HG02610 (cell line): Measurements from ENCODE around the gene SLC25A13.
A peak's percentile ranks its signal among the peaks of the same experiment; 100 is the strongest.
"Not testable (repeated sequence)": the region's sequence is repeated elsewhere in the genome, so short reads cannot be mapped to it uniquely, and the experiment has no call there.

Source experiments
- ATAC-seq: cut with Tn5 transposase; IDR thresholded peaks from one replicate; pipeline ENCODE4 v1.9.1; 2021; ENCODE audit warnings: mild to moderate bottlenecking, moderate library complexity; ENCODE audit not compliant: unreplicated experiment

SLC25A13 gene

GRCh38 chr7:96173781-96174180, 148.1 kb downstream of the SLC25A13 start:
- no peak for ATAC-seq

DNA sequence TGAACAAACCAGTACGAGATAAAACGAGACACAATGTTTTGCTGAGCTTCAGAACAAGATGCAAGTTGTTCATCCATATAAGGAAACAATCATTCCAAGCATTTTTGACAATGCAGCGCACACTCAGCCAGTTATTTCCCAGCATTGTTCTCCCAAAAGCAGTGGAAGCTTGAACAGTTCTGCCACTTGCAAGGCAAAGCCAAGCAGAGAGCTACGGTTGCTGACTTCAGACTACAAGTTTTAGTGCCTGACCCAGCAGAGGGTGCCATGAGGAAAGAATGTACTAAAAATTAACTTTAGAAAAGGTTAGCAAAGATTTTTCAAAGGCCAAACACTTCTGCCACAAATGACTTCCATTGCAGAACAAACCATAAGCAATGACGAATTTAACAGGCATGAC, 152.5 kb downstream of the SLC25A13 start:
- ATAC-seq = no peak

- peak; percentile 68 for ATAC-seq
These were observed 154.5 kb downstream of the SLC25A13 start for GRCh38 chr7:96167424-96167823.

DNA sequence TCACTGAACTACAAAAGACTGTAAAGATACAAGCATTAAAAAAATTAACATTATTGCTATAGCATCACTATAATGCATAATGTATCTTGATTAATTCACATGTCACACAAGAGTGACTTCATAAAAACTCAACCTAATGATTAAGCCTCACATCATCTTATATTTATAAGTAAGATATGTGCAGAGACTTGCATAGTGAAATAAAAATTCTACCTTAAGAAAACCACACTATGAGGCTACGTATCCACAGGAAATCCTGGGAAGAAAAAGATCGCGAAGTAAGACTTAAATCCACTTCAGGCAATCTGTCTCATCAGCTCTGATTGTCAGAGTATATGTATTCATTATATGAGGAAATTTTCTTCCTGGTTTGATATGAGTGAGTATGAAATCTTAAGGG, 160.0 kb downstream of the SLC25A13 start:
- no peak for ATAC-seq

DNA sequence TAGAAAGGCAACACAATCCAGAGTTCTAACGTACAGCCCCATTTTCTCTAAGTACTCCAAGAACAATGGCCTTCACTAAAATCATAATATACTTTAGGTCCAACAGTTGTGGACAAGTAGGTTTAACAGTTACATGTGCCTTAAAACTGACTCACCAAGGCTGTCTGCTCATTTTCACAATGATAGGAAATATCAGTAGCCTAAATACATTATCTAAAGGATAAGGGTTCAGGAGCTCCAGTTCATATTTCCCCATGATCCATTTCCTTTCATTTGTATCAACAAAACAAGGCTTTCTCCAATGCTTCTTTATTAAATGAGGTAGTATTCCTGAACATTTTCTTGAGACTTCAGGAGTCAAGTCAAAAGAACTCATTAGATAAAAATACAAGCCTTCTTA, 164.0 kb downstream of the SLC25A13 start:
- ATAC-seq = no peak

DNA sequence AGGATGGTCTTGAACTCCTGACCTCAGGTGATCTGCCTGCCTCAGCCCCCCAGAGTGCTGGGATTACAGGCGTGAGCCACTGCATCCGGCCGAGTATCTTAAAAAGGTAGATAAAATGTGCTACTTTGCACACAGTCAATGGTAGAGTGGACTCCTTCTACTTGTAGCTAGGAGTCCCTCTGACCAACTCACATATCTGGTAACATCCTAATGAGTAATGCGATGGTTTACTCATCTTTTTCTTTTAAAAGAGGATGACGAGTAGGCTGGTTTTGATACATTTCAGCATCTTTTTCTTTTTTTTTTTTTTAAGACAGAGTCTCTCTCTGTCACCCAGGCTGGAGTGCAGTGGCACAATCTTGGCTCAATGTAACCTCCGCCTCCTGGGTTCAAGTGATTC, 167.4 kb downstream of the SLC25A13 start:
- not testable (repeated sequence) for ATAC-seq

DNA sequence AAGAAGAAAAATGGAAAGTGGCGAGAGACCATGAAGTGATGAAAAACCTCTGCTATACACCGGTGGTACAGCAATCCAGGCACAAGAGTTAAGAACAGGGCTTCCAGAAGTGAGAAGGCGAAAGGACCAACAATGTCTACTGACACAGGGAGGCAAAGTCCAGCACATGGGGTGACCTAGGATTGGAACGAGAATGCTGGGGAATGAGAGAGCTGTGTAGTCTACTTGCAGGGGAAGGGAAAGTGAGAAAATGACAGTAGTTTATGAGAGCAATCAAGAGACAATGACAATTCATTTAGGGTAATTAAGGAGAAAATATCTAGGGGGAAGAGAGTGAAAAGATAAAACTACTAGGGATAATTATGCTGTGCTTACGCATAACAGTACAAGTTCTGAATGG, 169.2 kb downstream of the SLC25A13 start:
- ATAC-seq = no peak

DNA sequence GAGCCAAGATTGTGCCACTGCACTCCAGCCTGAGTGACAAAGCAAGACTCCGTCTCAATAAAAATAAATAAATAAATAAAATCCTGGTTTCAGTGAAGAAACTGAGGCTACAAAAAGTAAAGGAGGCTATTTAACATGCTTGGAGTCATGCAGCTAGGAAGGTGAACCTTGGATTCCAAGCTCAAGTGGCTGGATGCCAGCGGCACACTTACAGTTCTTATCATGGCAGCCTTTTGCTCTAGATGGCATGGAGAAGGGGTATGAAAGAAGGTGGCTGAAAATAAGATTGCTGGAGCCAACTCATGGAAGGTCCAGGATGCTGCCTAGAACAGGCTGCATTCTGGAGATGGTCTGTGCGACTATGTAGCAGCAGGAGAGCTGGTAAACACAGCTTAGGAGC, 170.0 kb downstream of the SLC25A13 start:
- no peak for ATAC-seq

- ATAC-seq = no peak
These were observed 177.7 kb downstream of the SLC25A13 start for GRCh38 chr7:96144260-96144526.

DNA sequence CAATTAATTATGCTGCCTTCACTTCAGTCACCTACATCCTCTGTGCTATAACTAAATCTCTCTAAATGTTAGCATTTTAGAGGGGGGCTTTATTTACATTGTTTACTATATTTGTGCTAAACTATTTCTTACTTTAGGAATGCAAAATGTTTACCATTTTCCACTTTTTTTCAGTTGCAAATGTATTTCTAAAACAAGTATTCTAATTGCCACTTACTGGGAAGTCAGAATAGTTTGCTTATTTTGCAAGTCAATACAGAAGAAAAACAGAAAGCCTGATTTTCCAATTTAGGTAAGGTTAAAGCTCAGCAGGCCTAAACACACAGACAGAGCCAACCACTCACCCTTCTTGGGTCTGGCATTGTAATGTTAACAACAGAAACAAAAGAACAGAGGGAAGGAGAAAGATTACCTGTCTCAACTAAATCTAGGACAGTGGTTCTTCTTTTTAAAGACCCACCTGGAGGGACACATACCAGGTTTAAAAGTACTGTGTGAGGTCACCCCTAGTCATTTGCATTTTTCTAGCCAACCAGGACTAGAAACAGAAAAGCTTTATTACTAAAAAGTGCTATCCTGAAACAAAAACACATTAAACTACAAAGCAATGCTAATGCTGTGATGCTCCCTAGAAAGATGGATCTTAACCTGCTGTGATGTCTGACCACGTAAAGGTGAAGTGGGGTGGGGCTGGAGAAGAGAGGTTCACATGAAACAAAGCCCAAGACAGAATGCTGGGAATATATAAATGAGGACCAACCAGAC, 178.2 kb downstream of the SLC25A13 start:
- ATAC-seq = no peak

- ATAC-seq = no peak
These were observed 185.2 kb downstream of the SLC25A13 start for GRCh38 chr7:96136600-96137239.

DNA sequence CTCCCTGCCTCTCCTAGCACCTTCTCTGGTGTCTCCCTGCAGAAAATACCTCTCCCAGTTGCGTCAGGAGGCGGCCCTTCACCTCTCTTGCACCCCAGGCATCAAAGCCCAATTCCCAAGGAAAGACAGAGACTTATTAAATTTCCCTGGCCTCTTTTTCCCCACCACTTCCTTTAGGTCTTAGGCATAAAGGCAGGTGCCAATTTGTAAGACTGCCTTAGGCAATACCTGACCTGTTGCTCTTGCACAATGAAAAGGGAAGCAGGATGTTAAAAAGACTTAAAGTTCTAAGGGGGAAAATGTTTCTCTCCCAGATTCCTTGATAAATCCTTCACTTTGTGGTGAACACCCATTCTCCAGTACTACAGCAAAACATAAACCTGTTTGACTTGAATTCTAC, 186.7 kb downstream of the SLC25A13 start:
- ATAC-seq = no peak

DNA sequence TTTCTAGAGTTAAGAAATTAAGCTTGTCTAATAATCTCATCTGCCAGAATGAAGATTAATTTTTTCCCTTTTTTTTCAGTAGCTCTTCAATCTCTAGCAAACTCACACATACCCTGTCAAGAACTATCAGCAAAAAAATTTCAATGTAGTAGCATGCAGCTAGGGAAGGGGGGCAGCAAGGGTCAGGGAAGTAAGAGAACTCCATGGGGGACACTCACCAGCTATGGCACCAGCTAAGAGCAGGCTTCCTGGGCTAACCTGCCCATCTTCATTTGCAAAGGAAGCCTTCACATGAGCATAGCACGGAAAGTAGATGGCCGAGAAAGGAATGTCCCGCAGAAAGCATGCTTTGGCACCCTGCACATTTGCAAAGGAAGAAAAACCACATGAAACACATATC, 190.4 kb downstream of the SLC25A13 start:
- ATAC-seq = no peak

- no peak for ATAC-seq
These were observed 194.2 kb downstream of the SLC25A13 start for GRCh38 chr7:96127746-96128145.

DNA sequence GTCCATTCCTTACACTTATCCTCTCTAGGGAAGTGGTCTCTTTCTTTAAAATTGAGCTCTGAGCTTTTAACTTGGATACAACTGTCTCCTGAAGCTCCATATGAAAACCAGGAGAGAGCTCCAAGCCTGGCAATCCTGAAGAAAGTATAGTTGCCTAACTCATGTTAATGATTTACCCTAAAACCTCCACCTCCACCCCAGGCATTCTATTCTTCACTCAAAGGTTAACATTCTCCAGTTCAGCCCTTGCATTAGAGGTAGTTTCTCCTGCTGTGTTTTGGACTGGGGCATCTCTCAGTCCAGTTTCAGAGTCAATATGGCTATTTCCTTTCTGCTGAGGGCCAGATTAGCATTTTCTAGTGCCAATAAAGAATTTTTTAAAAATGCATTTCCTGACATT, 195.5 kb downstream of the SLC25A13 start:
- ATAC-seq = no peak

DNA sequence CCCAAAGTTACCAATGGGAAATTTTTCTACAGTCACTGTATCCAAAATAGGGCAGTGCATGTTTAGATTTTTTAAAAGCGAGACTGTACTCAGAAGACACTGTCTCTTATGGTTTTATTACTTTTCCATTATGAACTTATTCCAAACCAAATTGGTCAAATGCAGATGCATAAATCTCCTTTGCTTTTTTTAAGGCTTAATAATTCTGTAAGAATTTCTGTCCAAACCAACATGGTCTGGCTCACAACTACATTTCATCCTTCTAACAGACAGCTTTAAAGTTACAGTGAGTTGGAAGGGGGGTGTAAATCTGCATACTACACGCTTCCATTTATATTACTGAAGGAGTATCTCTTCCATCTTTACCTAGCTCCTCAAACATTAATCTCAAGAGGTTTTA, 199.2 kb downstream of the SLC25A13 start:
- no peak for ATAC-seq

- no peak for ATAC-seq
These were observed 200.1 kb downstream of the SLC25A13 start for GRCh38 chr7:96121752-96122151.

GRCh38 chr7:96120445-96121225, 201.3 kb downstream of the SLC25A13 start:
- ATAC-seq = no peak

GRCh38 chr7:96118449-96119001, 203.4 kb downstream of the SLC25A13 start:
- no peak for ATAC-seq

- no peak for ATAC-seq
These were observed 205.7 kb downstream of the SLC25A13 start for GRCh38 chr7:96116173-96116572.

DNA sequence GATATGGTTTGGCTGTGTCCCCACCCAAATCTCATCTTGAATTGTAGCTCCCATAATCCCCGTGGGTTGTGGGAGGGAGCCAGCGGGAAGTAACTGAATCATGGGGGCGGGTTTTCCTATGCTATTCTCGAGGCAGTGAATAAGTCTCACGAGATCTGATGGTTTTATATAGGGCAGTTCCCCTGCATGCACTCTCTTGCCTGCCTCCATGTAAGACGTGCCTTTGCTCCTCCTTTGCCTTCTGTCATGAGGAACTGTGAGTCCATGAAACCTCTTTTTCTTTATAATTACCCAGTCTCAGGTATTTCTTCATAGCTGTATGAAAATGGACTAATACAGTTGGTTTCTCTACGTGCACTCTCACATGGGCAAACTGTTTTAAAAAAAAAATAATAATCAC, 207.7 kb downstream of the SLC25A13 start:
- ATAC-seq = no peak

DNA sequence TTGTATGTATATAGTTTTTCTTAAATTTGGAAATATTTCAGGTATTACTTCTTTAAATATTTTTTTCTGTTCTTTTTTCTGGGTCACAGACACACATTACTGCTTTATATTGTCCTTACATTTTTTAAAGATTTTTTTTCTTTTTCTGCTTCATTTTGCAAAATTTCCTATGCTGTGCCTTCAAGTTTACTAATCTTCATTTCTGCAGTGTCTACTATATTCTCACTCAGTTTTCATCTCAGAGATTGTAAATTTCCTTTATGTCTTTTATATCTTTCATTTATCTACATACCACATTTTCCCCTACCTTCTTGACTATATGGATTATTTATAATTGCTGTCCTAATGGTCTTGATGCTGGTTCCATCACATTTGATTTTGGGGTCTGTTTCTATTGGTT, 210.5 kb downstream of the SLC25A13 start:
- no peak for ATAC-seq
